ENCODE data around the gene SDK1.

GRCh38 chr7:3844540-3845151 is 543.6 kb downstream of the SDK1 start:
- TF ChIP-seq, protein P1, sequence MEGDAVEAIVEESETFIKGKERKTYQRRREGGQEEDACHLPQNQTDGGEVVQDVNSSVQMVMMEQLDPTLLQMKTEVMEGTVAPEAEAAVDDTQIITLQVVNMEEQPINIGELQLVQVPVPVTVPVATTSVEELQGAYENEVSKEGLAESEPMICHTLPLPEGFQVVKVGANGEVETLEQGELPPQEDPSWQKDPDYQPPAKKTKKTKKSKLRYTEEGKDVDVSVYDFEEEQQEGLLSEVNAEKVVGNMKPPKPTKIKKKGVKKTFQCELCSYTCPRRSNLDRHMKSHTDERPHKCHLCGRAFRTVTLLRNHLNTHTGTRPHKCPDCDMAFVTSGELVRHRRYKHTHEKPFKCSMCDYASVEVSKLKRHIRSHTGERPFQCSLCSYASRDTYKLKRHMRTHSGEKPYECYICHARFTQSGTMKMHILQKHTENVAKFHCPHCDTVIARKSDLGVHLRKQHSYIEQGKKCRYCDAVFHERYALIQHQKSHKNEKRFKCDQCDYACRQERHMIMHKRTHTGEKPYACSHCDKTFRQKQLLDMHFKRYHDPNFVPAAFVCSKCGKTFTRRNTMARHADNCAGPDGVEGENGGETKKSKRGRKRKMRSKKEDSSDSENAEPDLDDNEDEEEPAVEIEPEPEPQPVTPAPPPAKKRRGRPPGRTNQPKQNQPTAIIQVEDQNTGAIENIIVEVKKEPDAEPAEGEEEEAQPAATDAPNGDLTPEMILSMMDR (IDR thresholded peaks at IDR 0.05) = no peak
- no peak for TF ChIP-seq POLR2AphosphoS5 (IDR thresholded peaks at IDR 0.05)
- TF ChIP-seq POLR2A (IDR thresholded peaks at IDR 0.05) = no peak
